ENCODE data around the gene TBC1D9B. TPM values are rescaled to one million over a fixed set of nuclear protein-coding genes. Genes with fewer than 3 reads are reported as not detected.
A peak's percentile ranks its signal among the peaks of the same experiment; 100 is the strongest.

Gene TBC1D9B
- polyA plus RNA-seq, 1 experiment, result 41.1 TPM

- no peak for DNase-seq (ENCODE audit: low read depth, low spot score)
- ChIA-PET CTCF (no interaction called here), POLR2A (no interaction called here)
- Histone ChIP-seq H3K27me3 (ENCODE audit: control insufficient read depth, insufficient read depth, low read length) (no peaks in the 10 kb centered on the region), H3K9me3 (ENCODE audit: control insufficient read depth, insufficient read depth, low read length) (peaks cover 5% of the 10 kb centered on the region), H3K4me3 (ENCODE audit: low read depth, low read length) (no peak overlapping the region), H3K27ac (ENCODE audit: low read depth, low read length) (no peak overlapping the region)
- no peak for TF ChIP-seq CTCF (IDR thresholded peaks at IDR 0.05; ENCODE audit: low read depth, low read length)
Measured at GRCh38 chr5:179833709-179834070, 74.0 kb downstream of the TBC1D9B start.

DNA sequence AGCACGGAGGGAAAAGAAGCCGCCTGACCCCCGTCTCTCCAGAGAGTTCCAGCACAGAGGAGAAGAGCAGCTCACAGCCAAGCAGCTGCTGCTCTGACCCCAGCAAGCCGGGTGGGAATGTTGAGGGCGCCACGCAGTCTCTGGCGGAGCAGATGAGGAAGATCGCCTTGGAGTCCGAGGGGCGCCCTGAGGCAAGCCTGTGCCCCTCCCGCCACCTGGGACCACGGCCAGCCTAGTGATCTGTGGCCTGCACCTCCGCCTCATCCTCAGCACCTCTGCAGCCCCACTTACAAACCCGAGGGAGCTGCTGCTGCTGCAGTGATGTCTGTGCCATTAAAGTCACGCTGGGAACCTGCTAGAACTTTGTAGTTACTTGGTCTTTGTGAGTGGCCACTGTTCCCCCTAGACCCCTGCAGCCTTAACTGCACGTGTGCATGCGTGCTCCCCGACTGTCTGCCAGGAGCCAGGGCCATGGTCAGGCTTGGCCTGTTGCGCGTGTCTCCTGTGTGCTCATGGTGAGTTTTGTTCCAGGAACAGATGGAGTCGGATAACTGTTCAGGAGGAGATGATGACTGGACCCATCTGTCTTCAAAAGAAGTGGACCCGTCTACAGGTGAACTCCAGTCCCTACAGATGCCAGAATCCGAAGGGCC is 74.5 kb downstream of the TBC1D9B start:
- peaks cover 5% of the 10 kb centered on the region for H3K9me3 ChIP-seq (ENCODE audit: control insufficient read depth, insufficient read depth, low read length)
- no peak for TF ChIP-seq CTCF (IDR thresholded peaks at IDR 0.05; ENCODE audit: low read depth, low read length)
- ChIA-PET CTCF (no interaction called here), POLR2A (interaction anchor here (0.9 to 1.1 kb wide), 3 partner anchors 10 to 13 kb away, joined by 3 to 5 read pairs (median 3); partner anchors contain the start of gene SQSTM1)
- no peak overlapping the region for H3K27ac ChIP-seq (ENCODE audit: low read depth, low read length)
- no peaks in the 10 kb centered on the region for H3K27me3 ChIP-seq (ENCODE audit: control insufficient read depth, insufficient read depth, low read length)
- no peak overlapping the region for H3K4me3 ChIP-seq (ENCODE audit: low read depth, low read length)
- DNase-seq (ENCODE audit: low read depth, low spot score), result no peak

DNA sequence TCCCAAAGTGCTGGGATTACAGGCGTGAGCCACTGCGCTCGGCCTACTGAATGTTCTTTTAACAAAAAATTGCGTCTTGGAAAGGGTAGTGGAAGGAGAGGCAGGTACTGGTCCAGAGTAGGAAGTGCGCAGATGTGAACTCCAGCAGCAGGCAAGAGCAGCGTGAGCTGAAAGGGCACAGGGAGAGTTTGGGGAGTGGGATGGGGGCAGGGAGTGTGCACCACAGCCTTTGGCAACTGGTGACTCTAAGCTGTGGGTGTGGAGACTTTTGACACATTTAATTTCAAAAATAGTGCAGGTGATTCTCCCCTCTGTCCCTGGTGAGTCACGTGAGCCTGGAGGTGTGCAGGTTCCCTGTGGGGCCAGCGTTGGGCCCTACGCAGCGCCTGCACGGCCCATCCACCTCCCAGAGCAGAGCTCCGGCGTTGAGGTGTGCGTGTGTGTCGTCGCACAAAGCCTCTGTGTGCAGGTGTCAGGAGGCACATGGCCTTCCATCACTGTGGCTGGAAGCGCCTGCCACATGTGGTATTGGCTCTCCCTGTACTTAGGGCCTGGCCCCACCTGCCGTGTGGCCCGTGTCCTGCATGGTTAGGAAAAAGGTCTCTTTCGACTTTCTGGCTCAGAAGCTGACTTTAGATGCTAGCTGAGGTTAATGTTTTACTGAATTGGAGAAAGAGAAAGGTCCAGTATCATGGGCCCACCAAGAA is 75.5 kb downstream of the TBC1D9B start:
- no peak for DNase-seq (ENCODE audit: low read depth, low spot score)
- H3K27me3 ChIP-seq (ENCODE audit: control insufficient read depth, insufficient read depth, low read length), result no peaks in the 10 kb centered on the region
- POLR2A ChIA-PET, result interaction anchor here (0.9 to 3.2 kb wide), 4 partner anchors 9 to 12 kb away, joined by 3 to 14 read pairs (median 4); partner anchors contain the start of gene SQSTM1
- TF ChIP-seq CTCF (IDR thresholded peaks at IDR 0.05; ENCODE audit: low read depth, low read length), result no peak
- H3K4me3 ChIP-seq (ENCODE audit: low read depth, low read length), result no peak overlapping the region
- no peak overlapping the region for H3K27ac ChIP-seq (ENCODE audit: low read depth, low read length)
- CTCF ChIA-PET, result no interaction called here
- peaks cover 5% of the 10 kb centered on the region for H3K9me3 ChIP-seq (ENCODE audit: control insufficient read depth, insufficient read depth, low read length)

DNA sequence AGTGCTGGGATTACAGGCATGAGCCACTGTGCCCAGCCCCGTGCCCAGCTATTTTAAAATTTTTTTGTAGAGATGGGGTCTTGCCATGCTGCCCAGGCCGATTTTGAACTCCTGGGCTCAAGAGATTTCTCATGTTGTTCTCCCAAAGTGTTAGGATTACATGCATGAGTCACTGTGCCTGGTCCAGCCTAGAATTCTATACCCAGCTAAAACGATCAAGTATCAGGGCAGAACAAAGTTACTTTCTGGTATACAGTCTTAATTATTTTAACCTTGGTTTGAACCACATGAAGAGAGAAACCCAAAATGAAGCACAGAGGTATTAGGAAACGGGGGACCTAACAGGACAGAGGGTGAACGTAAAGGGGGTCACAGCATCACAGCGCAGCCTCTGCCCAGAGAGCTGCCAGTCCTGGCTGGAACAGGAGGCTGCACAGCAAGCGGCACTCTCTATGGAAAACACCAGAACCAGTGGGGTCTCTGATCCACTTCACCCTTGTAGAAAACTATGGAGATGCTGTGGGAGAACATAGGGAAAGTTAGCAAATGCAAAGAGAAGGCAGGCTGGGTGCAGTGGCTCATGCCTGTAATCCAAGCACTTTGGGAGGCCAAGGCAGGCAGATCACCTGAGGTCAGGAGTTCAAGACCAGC is 76.8 kb downstream of the TBC1D9B start:
- Histone ChIP-seq H3K9me3 (ENCODE audit: control insufficient read depth, insufficient read depth, low read length) (peaks cover 5% of the 10 kb centered on the region), H3K27me3 (ENCODE audit: control insufficient read depth, insufficient read depth, low read length) (no peaks in the 10 kb centered on the region), H3K27ac (ENCODE audit: low read depth, low read length) (peak overlapping the region; percentile 31), H3K4me3 (ENCODE audit: low read depth, low read length) (no peak overlapping the region)
- no peak for DNase-seq (ENCODE audit: low read depth, low spot score)
- no peak for TF ChIP-seq CTCF (IDR thresholded peaks at IDR 0.05; ENCODE audit: low read depth, low read length)
- ChIA-PET CTCF (no interaction called here), POLR2A (interaction anchor here (3.2 kb wide), 1 partner anchor 10 kb away, joined by 14 read pairs; the partner anchor contains the start of gene SQSTM1)

Data from AG04450 (cell line).